Amniotic stem cell (primary cell): ENCODE measurements around the gene SMAD6.

Source experiments
- DNase-seq: peaks from one replicate; lab custom pipeline; 2025; lab: John Stamatoyannopoulos, UW

SMAD6 gene

GRCh38 chr15:66702035-66702786 is at the start of gene SMAD6:
TSS of gene SMAD6 (plus strand) at chr15:66702236. CDS start at chr15:66703259, 1,023 bp downstream.
- DNase-seq = peak; percentile 95

DNA sequence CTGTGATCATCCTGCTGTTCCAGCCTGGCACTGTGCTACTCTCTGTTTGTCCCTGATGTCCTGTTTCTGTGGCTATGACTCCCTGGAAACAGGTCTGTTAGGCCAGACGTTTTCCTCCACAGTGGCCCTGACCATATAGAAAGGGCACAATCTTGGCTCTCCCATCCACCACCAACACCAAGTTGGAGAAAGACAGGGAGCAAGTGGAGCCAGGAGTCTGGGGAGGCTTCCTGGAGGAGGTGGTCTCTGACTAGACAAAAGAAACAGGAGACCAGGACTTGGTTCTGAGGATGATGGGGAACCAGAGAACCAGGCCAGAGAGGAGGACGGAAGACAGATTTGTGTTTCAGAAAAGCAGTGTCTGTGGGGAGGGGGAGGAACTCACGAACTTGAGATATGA is 49.2 kb upstream of the SMAD6 start:
- no peak for DNase-seq

DNA sequence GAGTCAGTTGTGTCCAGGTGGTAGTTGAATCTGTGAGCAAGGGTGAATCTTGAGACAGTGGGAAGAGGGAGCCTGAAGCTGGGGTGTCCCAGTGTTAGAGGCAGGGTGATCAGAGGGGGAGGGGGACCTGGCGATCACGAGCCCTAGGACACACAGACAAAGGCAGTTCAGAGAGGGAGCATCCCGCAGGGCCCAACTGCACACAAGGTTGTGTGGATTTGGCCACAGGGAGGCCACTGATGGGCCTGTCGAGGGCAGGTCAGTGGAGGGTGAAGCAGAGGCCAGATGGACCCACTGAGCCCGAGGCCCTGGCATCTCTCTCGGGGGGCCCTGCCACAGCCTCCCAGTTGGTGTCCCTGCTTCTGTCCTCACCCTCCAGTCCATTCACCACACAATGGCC is 48.6 kb upstream of the SMAD6 start:
- DNase-seq = no peak

DNA sequence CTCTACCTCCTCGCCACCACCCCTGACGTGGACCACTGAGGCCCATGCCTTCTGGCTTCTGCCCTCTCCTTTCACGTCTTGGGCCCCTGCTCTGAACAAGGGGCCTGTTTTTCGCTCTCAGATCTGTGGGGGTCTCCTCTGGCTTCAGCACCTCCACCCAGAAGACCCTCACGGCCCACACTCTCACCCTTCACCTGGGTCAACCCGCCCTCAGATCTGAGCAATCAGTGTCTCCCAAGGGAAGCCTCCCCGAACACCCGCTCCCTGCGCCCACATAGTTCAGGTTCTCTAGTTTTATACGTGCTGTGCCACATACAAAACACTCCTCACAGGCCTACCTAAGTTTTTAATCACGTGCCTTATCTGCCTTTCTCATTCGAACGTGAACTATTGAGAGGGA is 48.2 kb upstream of the SMAD6 start:
- DNase-seq = no peak

DNA sequence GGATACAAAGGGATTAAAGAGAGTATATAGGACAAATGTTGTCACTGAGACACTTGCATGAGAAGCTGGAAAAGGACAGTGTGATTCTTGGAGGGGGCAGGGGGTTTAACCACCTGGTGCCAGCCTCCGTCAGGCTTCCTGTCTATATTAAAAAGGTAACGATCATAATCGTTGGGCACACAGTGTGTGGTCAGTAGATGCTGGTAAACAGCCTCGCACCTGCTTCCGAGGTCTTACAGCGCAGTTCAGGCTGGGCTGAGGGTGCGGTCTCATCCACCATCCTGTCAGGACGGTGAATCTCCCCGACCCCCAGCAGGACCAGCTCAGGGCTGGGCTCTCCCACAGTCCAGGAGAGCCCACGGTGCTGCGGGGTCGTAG is 47.7 kb upstream of the SMAD6 start:
- no peak for DNase-seq

DNA sequence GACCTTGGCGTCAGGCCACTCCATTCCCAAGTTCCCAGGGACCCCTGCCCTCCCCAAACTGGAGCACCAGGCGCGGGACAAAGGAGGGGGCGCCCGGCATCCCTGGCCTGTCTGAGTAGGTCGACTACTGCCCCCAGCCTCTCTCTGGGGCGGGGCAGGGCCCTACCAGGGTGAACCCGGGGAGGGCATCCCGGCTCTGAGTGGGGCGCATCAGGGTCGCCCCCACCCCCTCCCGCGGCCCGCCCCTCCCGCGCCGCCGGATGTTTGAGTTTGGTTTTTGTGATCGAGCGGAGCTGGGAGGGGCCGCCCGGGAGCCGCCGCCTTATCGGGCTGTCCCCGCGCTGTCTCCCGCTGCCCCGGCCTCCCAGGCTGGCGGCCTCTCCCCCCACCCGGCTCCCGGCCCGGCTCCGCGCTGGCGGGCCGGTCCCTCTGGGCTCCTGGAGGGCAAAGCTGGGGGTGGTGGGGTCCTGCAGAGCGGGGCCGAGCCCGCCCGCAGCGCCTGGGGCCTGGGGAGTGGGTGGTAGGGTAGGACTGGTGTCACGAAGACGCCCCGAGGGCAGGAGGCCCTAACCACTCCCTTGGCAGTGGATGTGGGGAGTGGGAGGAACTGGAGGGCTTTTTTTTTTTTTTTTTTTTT is 47.2 kb upstream of the SMAD6 start:
- DNase-seq = no peak

GRCh38 chr15:66655511-66655910 is 46.5 kb upstream of the SMAD6 start:
- no peak for DNase-seq

- no peak for DNase-seq
Observed at GRCh38 chr15:66655997-66656396, 46.0 kb upstream of the SMAD6 start.

DNA sequence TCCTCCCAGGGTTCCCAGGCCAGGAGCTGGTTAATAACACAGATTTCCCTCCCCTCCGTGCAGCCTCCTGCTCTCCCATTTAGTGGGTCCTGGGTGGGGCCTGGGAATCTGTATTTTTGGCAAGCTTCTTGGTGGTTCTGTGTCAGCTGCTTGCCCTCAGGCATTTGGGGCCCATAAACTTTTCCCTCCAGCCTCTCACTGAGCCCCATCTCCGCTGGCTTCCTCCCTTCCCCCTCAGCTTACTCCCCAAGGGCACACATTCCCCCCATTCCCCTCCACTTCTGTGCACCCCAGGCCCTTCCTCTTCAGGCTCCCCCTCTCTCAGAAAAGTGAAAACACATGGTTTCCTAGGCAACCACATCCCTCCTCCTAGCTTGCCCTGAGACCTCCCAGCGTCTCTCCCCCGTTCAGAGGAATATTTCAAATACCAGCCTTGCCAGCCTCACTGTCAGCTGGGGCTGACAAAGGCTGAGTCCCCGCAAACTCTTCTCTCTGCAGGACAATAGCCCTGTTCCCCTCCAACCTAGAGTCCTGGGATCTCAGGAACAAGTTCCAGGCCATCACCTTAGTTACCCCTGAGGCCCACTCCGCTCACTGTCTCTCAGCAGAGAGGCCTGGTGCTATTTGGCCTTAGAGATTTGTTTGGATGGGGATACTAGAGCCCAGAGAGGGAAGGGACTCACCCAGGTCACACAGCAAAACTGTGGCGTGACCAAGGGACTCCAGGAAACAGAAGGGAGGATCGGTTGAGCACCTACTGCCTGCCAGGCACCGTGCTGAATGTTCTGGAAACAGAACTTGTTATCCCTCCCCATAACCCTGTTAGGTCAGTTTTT is 44.6 kb upstream of the SMAD6 start:
- no peak for DNase-seq

- DNase-seq = no peak
Observed at GRCh38 chr15:66658044-66658443, 44.0 kb upstream of the SMAD6 start.

DNA sequence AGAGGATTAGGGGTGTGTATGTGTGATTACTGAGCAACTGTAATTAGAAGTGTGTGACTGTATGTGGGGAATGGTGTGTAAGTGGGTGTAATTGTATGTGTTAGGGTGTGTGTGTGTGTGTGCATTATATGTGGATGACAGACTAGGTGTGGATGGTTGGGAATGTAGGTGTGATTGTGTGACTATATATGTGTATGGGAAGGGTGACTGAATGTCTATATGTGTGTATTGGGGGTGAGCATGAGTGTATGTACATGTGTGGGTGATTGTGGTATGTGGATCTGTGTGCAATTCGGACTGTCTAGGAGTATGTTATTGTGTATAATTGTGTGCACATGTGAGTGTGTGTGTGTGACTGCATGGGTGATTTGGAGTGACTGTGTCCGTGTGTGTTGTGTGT is 43.2 kb upstream of the SMAD6 start:
- DNase-seq = no peak

DNA sequence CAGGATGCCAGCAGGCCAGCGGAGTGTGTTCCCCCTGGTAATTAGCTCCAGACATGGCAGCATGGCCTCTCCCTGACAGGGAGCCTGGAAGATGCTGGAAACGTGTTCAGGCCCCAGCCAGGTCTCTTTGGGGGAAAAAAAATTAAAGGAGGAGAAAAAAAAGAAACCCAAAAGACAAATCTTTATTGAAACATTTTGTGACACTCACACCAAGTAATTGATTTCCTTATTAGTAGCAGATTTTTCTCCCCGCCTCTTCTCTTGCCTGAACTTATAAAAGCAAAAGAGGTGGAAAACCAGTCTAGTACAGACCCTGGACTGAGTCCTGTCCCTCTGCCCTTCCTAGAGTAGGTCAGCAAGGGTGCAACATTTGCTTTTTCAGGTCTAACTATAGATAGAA is 42.7 kb upstream of the SMAD6 start:
- DNase-seq = no peak

GRCh38 chr15:66661432-66662096 is 40.5 kb upstream of the SMAD6 start:
- DNase-seq = no peak

- DNase-seq = no peak
Observed at GRCh38 chr15:66662522-66662921, 39.5 kb upstream of the SMAD6 start.

DNA sequence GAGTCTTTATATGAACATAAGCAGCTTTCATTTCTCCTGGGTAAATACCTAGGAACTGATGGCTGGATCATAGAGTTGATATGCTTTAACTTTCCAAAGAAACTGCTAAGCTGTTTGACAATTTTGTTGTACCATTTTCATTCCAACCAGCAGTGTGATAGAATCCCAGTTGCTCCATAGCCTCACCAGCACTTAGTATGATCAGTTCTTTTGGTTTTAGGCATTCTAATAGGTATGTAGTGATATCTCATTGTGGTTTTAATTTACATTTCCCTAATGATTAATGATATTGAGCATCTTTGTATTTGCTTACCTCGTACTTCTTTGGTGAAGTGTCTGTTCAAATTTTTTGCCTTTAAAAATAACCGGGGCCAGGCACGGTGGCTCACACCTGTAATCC is 38.4 kb upstream of the SMAD6 start:
- DNase-seq = no peak

DNA sequence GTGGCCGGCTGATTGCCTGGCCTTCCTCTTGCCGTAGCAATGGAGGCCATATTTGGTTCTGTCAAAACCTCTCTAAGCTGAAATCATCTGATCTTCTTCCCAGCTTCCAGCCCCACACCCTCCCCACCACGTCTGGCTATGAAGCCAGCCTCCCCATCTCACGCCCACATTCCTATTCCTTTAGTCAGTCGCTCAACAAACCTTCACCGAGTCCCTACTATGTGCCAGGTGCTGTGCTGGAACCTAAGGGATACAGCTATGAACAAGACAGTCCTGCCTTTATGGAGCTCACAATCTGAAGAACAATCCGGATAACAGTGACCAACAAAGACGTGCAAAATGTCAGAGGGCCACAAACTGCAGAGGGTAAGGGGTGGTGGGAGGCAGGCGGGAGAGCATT is 31.9 kb upstream of the SMAD6 start:
- DNase-seq = no peak

DNA sequence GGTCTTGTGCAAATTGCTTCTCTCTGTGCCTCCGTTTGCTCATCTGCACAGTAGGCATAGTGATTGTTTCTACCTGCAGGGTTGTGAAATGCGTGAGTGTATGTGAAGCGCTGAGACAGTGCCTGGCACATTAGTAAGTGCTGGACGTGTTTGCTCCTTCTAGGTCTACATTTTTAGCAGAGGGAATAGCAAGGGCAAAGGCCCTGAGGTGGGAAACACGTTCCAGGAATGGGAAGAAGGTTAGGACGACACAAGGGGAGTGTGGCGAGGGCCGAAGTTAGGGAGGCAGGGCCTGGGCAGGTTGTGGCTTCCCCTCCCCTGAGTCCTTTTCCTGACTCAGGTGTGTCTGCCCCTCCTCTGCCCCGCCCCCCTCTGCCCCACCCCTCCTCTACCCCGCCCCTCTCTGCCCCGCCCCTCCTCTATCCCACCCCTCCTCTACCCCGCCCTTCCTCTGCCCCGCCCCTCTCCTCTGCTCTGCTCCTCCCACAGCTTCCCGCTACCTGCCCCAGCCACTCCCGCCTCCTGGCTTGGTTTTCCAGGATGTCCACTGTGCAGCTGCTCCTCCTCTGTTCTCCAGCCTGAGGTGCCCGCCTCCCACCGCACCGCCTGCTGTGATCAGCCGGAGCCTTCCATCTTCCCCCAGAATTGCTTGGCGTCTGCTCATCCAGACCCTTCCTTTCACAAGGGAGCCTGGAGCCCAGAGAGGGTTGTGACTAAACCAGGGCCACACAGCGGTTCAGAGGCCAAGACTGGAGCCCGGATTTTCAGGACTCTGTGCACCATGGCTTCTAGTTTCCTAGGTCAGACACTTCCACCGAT is 31.1 kb upstream of the SMAD6 start:
- DNase-seq = no peak

- DNase-seq = no peak
Observed at GRCh38 chr15:66672867-66673266, 29.2 kb upstream of the SMAD6 start.

DNA sequence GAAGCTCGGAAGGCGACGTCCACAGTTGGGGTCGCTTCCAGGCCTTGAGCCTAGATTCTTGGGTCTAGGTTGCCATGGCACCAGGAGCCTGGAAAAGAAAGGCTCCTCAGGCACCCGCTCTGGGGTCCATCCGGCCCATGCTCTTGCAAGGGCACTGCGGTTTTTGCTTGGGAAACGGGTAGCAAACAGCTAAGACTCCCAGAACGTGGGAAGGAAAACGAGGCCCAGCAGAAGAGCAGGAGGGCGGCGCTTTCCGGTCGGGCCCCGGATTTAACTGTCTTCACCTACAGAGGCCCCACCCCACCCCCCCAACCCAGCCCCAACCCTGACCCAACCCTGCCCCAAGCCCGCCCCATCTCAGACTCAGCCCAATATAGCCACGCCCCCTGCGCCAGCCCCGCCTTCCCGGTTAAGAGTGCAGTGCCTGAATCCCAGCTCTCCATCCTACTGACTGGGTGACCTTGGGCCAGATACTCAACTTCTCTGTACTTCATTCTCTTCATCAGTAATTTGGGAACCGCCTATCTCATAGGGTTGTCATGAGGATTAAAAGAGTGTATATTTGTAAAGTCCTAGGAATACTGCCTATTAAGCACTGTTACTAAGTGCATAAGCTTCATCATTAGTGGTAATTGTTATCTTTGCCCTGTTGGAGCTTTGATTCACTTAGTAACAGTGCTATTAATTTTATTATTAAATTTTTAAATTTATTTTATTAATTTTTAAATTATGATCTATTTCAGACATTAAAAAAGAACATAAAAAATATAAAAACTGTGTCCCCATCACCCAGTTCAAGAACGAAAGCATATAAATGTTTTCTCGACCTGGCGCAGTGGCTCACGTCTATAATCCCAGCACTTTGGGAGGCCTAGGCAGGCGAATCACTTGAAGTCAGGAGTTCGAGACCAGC is 28.4 kb upstream of the SMAD6 start:
- no peak for DNase-seq

GRCh38 chr15:66674756-66675155 is 27.3 kb upstream of the SMAD6 start:
- DNase-seq = no peak

DNA sequence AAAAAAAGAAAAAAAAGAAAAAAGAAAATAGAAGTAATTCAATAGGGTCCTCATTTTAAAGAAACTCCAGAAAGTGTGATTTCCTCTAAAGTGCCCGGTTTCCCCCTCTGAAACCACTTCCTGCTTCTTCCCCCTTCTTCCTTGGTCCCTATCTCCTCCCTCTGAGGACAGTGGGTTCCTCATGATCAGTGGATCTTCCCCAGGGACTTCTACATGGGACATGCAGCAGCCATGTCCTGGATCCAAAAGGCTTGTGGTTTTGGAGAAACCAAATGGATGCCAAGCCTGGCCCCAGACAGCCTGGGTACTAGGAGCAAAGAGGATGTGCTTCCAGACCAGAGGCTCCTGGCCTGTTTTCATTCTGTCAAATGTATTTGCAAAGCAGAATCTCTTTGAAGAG is 26.6 kb upstream of the SMAD6 start:
- no peak for DNase-seq
